IPS-NIHi7 (cell line): ENCODE measurements around the gene KNDC1.
"Not testable (repeated sequence)": the region's sequence is repeated elsewhere in the genome, so short reads cannot be mapped to it uniquely, and the experiment has no call there.

Source experiments
- DNase-seq: peaks from one replicate; pipeline ENCODE4 v3.0.0; 2012; ENCODE audit warnings: mixed read lengths; ENCODE audit errors: extremely low spot score

Gene KNDC1

GRCh38 chr10:133161486-133162109 is 1.6 kb downstream of the KNDC1 start:
- DNase-seq = peak; percentile 55

GRCh38 chr10:133162178-133162909 is 2.3 kb downstream of the KNDC1 start:
- DNase-seq = no peak

DNA sequence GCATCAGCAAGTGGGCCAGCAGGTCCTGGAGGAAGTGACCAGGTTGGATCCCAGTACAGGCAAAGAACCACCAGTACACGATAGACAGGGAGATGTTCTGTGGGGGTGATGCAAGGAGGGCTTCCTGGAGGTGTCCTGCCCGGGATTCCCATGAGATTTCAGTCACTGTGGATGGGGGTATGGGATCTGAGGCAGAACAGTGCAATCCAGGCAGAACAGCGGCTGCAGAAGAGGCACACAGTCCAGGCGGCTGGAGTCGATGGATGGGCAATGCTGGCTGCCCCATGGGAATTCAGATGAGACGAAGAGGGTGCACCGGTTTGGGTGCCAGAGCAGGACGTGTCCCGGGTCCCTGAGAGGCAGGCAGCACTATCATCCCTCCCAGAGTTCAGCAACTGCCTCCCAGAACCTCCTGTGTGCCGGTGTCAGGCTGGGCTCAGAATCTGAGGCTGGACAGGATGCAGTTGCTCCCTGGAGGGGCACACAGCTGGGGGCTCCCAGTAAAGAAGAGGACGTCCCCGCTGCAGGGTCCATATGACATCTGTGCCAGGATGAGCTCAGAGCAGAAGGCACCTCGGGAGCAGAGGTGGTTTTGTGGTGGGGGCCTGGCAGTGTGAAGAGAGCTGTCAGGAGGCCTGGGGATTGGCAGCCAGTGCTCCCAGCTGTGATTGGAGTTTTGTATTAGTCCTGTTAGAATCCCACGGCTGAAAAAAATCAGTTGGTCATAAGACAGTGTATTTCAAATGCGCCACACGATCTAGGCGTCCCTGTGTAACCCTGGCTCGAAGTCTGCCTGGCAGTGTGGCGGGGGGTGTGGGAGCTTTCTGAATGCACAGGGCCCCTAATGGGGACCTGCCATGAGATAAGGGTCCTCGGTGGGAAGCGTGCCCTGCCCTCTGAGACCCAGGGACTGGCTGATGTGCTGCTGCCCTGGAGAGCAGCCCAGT is 3.2 kb downstream of the KNDC1 start:
- no peak for DNase-seq

DNA sequence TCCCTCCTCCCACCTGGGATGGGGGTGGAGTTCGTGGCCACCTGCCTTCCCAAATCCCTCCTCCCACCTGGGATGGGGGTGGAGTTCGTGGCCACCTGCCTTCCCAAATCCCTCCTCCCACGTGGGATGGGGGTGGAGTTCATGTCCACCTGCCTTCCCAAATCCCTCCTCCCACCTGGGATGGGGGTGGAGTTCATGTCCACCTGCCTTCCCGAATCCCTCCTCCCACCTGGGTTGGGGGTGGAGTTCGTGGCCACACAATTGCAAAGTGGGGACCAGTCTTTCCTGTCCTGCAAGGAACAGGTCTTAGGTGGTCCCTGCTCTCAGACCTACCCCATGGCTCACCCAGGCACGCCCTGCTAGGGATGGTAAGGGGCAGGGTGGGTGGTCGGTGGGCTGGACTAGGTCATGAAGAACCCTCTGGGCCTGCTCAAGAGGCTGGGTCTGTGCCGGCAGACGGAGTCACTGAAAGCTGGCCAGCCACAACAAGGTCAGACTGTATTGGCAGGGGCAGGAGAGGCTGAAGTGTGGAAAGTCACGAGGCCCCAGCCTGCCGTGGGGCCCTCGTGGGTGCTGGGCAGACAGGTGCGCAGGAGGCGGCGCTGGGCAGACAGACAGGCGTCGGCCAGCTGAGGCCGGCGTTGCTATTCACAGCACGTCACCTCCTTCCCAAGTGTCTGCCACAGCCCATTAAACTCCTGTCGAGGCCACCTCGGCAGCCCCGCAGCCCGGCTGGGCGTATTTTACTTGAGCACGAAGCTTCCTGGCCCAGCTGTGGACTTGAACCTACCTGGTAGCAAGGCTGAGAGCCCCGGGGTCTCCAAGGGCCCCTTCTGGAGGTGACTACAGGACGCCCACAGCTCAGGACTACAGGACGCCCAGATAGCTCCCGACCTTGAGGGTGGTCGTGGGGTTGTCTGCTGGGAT is 4.1 kb downstream of the KNDC1 start:
- no peak for DNase-seq

GRCh38 chr10:133164816-133165555 is 5.0 kb downstream of the KNDC1 start:
- no peak for DNase-seq

GRCh38 chr10:133165556-133166503 is 5.8 kb downstream of the KNDC1 start:
- no peak for DNase-seq

- DNase-seq = no peak
These were observed 6.4 kb downstream of the KNDC1 start for GRCh38 chr10:133166504-133166827.

DNA sequence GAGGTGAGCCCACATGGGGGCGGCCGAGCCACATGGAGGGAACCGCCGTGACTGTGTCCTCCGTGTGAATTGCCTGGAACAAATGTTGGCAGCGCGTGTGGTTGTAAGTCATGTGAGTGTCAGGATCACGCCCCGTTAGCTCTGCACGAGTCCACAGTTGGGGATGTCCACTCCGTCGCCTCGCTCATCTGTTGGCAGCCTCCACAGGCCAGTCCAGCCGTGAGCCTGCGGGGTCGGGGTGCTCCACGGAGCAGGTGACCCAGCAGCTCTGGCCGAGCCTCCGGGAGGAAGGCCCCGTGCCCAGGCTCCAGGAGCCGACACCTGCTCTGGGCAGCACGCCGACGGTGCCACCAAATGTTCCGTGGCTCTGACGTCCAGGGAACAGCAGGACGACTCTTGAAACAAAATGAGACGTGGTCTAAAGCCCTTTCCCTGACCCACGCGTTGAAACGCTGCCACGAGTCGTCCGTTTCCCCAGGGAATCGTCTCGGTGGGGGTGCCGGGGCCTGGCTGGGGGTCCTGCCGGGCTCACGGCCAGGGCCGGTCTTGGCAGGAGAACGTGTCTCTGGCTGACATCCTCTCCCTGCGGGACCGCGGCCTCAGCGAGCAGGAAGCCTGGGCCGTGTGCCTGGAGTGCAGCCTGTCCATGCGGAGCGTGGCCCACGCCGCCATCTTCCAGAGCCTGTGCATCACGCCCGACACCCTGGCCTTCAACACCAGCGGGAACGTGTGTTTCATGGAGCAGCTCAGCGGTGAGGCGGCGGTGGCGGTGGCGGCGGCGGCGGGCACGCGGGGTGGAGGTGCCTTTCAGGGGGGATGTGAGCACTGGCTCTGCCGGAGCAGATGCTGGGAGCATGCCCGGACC is 7.0 kb downstream of the KNDC1 start:
- DNase-seq = no peak

- DNase-seq = no peak
These were observed 7.9 kb downstream of the KNDC1 start for GRCh38 chr10:133167693-133168616.

DNA sequence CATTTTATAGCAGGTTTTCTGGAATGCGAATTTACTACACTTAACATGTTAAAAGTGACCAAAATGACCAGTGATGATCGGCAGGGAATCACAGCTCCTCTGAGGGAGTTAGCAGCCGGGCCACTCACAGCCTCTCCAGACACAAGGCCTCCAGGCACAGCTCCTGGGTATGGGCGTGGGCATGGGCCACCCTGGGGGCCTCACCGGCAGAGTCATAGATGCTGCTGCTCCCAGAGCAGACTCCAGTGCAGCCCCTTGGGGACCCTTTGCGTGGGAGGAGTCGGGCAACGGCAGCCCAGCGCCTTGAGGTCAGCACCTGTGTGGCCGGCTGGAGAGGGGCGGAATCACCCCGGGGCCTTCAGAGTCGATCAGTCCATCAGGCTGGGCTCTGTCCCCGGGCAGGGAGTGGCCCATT is 8.6 kb downstream of the KNDC1 start:
- no peak for DNase-seq

DNA sequence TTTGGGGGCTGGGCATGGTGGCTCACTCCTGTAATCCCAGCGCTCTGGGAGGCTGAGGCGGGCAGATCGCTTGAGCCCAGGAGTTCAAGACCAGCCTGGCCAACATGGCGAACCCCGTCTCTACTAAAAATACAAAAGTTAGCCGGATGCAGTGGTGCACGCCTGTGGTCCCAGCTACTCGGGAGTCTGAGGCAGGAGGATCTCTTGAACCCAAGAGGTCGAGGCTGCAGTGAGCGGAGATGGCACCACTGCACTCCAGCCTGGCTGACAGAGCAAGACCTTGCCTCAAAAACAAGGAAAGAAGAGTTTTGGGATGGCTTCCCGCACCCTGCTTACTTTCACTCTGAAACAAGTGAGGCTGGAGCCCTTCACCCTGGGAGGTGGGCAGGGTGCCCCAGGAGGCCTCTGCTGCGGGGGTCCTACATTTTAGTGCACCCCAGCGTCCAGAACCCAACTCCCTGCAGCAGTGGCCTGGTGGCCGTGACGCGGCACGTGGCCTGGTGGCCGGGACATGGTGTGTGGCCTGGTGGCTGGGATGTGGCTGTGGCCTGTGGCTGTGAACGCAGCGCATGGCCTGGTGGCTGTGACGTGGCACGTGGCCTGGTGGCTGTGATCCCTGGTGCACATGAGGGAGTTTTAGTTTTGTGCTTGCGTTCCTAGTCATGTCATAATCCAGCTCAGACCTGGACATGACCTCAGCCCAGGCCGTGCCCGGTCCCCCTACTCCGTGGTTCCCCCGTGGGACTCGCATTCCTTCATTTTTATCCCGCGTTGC is 9.3 kb downstream of the KNDC1 start:
- DNase-seq = no peak

DNA sequence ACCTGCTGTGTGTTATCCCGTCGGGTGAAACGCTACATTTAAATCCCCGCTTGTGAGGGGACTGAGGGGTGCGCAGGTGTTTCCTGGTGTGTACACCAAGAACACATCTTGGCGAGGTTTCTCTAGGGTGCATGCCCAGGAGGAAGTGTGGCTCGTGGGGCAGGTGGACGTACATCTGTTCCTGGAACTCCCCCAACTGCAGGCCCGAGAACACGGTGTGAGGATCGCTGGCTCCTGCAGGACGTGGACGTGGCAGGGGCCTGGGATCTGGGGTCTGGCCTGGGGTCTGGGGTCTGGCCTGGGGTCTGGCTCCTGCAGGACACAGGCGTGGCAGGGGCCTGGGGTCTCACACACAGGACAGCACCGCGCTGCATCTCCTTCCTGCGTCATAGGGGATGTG is 10.1 kb downstream of the KNDC1 start:
- no peak for DNase-seq

DNA sequence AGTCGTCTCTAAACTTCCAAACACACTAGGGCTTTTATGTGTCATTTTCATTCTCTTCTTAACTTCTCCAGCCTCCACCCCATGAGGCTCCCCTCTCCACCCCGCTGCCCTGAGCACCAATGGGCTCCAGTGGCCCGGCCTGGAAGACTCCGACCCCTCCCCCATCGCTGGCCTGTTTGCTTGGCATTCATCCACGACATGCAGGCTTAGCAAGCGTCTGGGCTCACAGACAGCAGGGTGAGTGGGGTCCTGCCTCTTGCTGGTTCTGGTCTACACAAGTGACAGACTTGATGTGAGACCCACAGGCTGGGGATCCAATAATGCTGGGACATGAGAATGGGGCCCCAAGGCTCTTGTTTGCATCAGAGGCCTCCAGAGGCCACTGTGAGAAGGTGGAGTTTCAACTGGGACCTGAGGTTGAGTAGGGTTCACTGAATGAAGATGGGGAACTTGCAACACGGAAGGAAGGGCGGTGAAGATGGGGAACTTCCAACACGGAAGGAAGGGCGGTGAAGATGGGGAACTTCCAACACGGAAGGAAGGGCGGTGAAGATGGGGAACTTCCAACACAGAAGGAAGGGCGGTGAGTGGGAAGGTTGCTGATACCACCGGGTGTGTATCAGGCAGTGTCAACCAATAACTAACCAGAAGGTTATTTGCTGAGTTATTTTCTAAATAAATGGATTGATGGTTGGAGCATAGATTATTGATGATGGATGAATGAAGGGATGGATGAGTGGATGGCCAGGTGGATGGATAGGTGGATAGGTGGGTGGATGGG is 14.0 kb downstream of the KNDC1 start:
- DNase-seq = no peak

GRCh38 chr10:133174689-133175263 is 14.8 kb downstream of the KNDC1 start:
- no peak for DNase-seq

GRCh38 chr10:133175624-133176023 is 15.6 kb downstream of the KNDC1 start:
- DNase-seq = not testable (repeated sequence)

DNA sequence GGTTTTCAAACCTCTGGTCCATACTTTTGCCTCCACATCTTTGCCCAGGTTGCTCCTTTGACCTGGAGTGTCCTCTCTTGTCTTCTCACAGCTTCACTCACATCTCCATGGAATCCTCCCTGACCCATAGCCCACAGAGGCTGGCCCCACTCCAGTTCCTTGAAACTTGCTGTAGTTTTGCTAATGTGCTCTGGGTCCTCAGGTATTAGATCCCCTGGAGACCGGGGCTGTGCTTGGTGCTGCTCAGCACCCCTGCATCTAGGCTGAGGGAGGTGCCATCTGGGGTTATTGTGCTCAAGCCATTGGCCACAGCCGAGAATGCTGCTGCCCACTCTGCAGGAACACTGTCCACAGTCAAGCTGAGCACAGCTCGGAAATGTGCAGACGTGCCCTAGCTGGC is 16.5 kb downstream of the KNDC1 start:
- DNase-seq = no peak
